Uterus (tissue), 4 donors: ENCODE measurements around the gene APOB. TPM values are rescaled to one million over a fixed set of nuclear protein-coding genes. Genes with fewer than 3 reads are reported as not detected.

Experiments used
- DNase-seq, 2 donors: peaks; one replicate each; pipeline ENCODE4 v3.0.0-alpha.2; 2019 to 2020
- H3K27ac ChIP-seq, 2 donors: fragments of 200-600 bp; sonication (generic); 1 replicate in 1 of 2; 2 replicates in 1 of 2; pipeline ENCODE4 v1.5.1; 2016 to 2018
- H3K27me3 ChIP-seq, 2 donors: fragments of 200-600 bp; sonication (generic); one replicate each; pipeline ENCODE4 v1.5.1; 2018 to 2019; ENCODE audit warnings: control low read depth in 1 of 2
- H3K36me3 ChIP-seq, 2 donors: fragments of 200-600 bp; sonication (generic); one replicate each; pipeline ENCODE4 v1.5.1; 2019; ENCODE audit warnings: control low read depth in 1 of 2
- H3K4me1 ChIP-seq, 2 donors: fragments of 200-600 bp; sonication (generic); one replicate each; pipeline ENCODE4 v1.5.1; 2018 to 2019; ENCODE audit warnings: control low read depth in 1 of 2
- H3K4me3 ChIP-seq, 2 donors: fragments of 200-600 bp; sonication (generic); 1 replicate in 1 of 2; 2 replicates in 1 of 2; pipeline ENCODE4 v1.5.1; 2018 to 2019; ENCODE audit warnings: mild to moderate bottlenecking in 1 of 2
- H3K9me3 ChIP-seq, 2 donors: fragments of 200-600 bp; sonication (generic); one replicate each; pipeline ENCODE4 v1.5.1; 2019; ENCODE audit warnings: control low read depth in 1 of 2
- CTCF ChIP-seq, 4 experiments: fragments of 200-600 bp in 2 of 4; fragments of 450-650 bp in 2 of 4; sonication (generic) in 2 of 4; IDR thresholded peaks; one replicate each; pipeline ENCODE4 v1.5.1; 2016 to 2019; ENCODE audit warnings: antibody characterized with exemption in 4 of 4, mild to moderate bottlenecking in 2 of 4, moderate library complexity in 1 of 4
- POLR2A ChIP-seq, 2 donors: fragments of 450-650 bp; IDR thresholded peaks; one replicate each; pipeline ENCODE4 v1.6.1; 2016; ENCODE audit warnings: antibody characterized with exemption in 2 of 2, mild to moderate bottlenecking in 1 of 2, moderate library complexity in 1 of 2
- intact Hi-C: fragments of 100-400 bp; cut with DNase I; formaldehyde crosslinking; loops from one replicate; pipeline ENCODE4 v1.15.1; 2023; ENCODE audit warnings: low total_unique reads
- total RNA-seq, 4 donors: library from RNA; depleted of rRNA in 3 of 4; stranded (reverse); fragments of >200 nt in 3 of 4; gene quantifications; one replicate each; pipeline versions ENCODE4 v1.1.0 to v1.2.4, GENCODE V29; 2014 to 2023
- donor health status: DM: yes; HTN: yes; CAD: no.

Gene APOB
- total RNA-seq, 4 donors from 2014 or later, result 0.41 to 0.55 TPM; not detected in 2

GRCh38 chr2:21040468-21041377, 3.1 kb downstream of the APOB start:
- Histone ChIP-seq H3K9me3 (no peaks in the 10 kb centered on the region), H3K36me3 (no peaks in the 10 kb centered on the region), H3K4me3 (no peak overlapping the region), H3K27me3 (no peaks in the 10 kb centered on the region), H3K4me1 (no peaks in the 10 kb centered on the region), H3K27ac (no peak overlapping the region)
- intact Hi-C loops, result no loop called here
- TF ChIP-seq CTCF (IDR thresholded peaks at IDR 0.05) (no peak), POLR2A (IDR thresholded peaks at IDR 0.05) (no peak)
- no peak for DNase-seq

DNA sequence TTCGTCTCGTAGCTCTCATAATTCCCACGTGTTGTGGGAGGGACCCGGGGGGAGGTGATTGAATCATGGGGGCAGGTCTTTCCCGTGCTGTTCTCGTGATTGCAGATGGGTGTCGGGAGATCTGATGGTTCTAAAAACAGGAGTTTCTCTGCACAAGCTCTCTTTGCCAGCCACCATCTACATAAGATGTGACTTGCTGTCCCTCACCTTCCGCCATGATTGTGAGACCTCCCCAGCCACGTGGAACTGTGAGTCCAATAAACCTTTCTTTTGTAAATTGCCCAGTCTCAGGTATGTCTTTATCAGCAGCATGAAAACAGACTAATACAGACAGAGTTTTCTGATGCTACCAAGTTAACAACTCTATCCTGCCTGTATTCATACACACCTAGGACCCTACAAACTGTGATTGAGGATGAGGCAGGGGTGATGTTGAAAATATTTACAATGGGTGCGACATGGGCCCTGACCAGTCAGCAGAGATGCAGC, 3.9 kb downstream of the APOB start:
- DNase-seq, result no peak
- no peaks in the 10 kb centered on the region for H3K36me3 ChIP-seq
- intact Hi-C loops, result no loop called here
- no peak for TF ChIP-seq CTCF (IDR thresholded peaks at IDR 0.05)
- TF ChIP-seq POLR2A (IDR thresholded peaks at IDR 0.05), result no peak
- H3K27ac ChIP-seq, result no peak overlapping the region
- no peak overlapping the region for H3K4me3 ChIP-seq
- no peaks in the 10 kb centered on the region for H3K27me3 ChIP-seq
- no peaks in the 10 kb centered on the region for H3K9me3 ChIP-seq
- H3K4me1 ChIP-seq, result no peaks in the 10 kb centered on the region

DNA sequence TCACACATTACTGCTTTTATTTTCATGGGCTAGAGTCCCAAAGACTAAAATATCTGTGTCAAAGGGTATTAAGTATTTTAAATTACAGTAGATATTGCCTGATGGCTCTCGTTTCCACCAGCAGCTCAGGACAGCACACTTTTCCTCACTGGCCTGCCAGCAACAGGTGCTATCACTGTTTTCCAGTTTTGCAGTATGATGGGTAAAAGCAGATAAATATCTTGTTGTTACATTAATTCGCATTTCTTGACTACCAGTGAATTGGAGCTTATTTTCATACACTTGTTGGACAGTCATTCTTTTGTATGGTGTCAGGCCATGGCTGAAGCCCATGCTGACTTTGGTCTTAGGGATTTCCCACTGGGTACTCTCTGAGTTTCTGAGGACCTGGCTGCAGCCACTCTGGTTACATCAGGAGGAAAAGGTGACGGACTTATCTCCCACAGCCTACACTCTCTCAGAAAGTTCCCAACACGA, 4.8 kb downstream of the APOB start:
- TF ChIP-seq POLR2A (IDR thresholded peaks at IDR 0.05) (no peak), CTCF (IDR thresholded peaks at IDR 0.05) (no peak)
- intact Hi-C loops, result no loop called here
- H3K36me3 ChIP-seq, result no peaks in the 10 kb centered on the region
- H3K27me3 ChIP-seq, result no peaks in the 10 kb centered on the region
- H3K9me3 ChIP-seq, result no peaks in the 10 kb centered on the region
- H3K4me3 ChIP-seq, result no peak overlapping the region
- H3K27ac ChIP-seq, result peak overlapping the region in 1 of 2 donors; percentile 35
- no peak for DNase-seq
- no peaks in the 10 kb centered on the region for H3K4me1 ChIP-seq

- TF ChIP-seq POLR2A (IDR thresholded peaks at IDR 0.05) (no peak), CTCF (IDR thresholded peaks at IDR 0.05) (no peak)
- intact Hi-C loops, result no loop called here
Measured at GRCh38 chr2:21038403-21039073, 5.3 kb downstream of the APOB start.

DNA sequence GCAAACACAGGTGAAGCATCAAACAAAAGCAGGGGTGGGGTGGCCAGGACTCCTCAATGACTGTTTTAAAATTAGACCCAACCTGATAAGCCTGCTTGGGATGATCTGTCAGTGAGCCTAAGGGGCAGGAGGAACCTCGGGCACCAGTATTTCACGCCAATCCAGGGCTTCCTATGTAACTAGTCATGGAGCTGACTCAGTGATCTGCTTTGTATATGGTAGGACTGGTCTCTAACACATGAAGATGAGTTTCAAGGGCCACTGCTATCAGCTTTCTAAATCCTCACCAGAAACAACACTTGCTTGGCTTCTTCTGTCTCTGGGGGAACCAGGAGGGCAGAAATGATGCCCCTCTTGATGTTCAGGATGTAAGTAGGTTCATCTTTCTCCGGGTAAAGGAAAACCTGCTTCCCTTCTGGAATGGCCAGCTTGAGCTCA, 6.2 kb downstream of the APOB start:
- Histone ChIP-seq H3K4me1 (no peaks in the 10 kb centered on the region), H3K27ac (no peak overlapping the region), H3K9me3 (no peaks in the 10 kb centered on the region), H3K4me3 (no peak overlapping the region), H3K36me3 (no peaks in the 10 kb centered on the region), H3K27me3 (no peaks in the 10 kb centered on the region)
- no peak for DNase-seq
- TF ChIP-seq CTCF (IDR thresholded peaks at IDR 0.05) (no peak), POLR2A (IDR thresholded peaks at IDR 0.05) (no peak)
- intact Hi-C loops, result no loop called here

More at GRCh38 chr2:21038403-21039073, 5.3 kb downstream of the APOB start:
- no peaks in the 10 kb centered on the region for H3K4me1 ChIP-seq
- peak overlapping the region in 1 of 2 donors; percentile 35 for H3K27ac ChIP-seq
- H3K27me3 ChIP-seq, result no peaks in the 10 kb centered on the region
- no peak overlapping the region for H3K4me3 ChIP-seq
- no peaks in the 10 kb centered on the region for H3K36me3 ChIP-seq
- H3K9me3 ChIP-seq, result no peaks in the 10 kb centered on the region
- no peak for DNase-seq
